HG02759 (cell line): ENCODE results near the gene HYKK.
"Not testable (repeated sequence)": the region's sequence is repeated elsewhere in the genome, so short reads cannot be mapped to it uniquely, and the experiment has no call there.

Source experiments
- ATAC-seq: cut with Tn5 transposase; IDR thresholded peaks from one replicate; pipeline ENCODE4 v1.9.1; 2021; ENCODE audit warnings: mild to moderate bottlenecking, moderate library complexity; ENCODE audit not compliant: unreplicated experiment

The HYKK gene

GRCh38 chr15:78540141-78540870 lies 32.9 kb downstream of the HYKK start, which contains the start of gene PSMA4:
Gene PSMA4 (plus strand): TSS chr15:78540444. CDS start chr15:78541928, 1,484 bp downstream.
- peak; percentile 88 for ATAC-seq

DNA sequence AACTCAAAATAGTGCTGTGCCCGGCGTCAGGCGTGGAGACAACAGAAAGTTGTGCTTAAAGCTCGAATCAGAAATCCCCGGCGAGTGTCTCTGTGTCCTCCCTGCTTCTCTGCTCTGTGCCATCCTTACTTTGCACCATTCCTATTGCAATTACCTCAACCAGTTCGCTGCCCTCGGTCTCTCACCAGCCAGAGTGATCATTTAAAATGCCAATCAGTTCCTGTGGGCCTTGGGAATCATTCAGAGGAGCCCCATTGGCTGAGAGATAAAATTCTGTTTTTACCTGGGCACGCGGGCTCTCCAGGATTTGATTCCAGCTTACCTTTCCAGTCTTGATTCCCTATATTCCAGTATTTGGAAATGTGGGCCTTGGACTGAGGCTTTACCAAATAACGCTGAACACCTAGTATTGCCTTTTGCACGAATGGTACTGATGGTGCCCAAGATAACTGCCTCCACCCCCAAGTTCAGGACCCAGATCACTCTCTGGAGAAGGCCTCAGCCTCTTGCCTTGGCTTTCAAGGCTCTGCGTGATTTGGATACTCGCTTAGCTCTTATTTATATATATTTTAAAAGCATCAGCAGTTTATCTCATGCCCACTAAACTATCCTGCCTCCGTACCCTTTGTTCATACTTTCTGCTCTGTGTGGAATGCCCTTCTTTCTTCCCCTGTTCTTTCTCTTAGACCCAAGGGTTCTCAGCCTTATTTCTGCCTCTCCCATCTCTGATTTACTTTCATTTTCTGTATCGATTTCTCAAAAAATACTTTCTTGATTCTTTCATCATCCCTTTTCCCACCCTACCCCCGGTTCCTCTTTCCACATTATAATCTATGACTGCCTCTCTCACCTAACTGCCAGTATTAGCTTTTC lies 33.7 kb downstream of the HYKK start:
- no peak for ATAC-seq

DNA sequence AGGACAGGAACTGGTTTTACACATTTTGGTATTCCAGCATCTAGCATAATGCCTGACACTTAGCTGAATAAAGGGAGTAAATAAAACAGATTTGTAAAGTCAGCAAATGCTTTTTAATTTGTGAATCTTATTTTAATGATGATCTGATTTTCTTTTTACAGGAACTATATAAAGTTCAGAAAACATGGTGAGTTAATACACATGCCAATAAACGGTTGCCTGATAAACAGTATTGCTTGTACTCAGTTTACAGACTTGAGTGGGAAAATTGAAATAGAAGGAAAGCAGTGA lies 34.3 kb downstream of the HYKK start:
- ATAC-seq = no peak

GRCh38 chr15:78542647-78543046 lies 35.3 kb downstream of the HYKK start:
- no peak for ATAC-seq

- no peak for ATAC-seq
Observed at GRCh38 chr15:78550194-78550593, 42.8 kb downstream of the HYKK start.

- ATAC-seq = no peak
Observed at GRCh38 chr15:78550815-78551214, 43.4 kb downstream of the HYKK start.

- ATAC-seq = no peak
Observed at GRCh38 chr15:78551902-78552301, 44.5 kb downstream of the HYKK start.

GRCh38 chr15:78552597-78552996 lies 45.2 kb downstream of the HYKK start:
- ATAC-seq = no peak

DNA sequence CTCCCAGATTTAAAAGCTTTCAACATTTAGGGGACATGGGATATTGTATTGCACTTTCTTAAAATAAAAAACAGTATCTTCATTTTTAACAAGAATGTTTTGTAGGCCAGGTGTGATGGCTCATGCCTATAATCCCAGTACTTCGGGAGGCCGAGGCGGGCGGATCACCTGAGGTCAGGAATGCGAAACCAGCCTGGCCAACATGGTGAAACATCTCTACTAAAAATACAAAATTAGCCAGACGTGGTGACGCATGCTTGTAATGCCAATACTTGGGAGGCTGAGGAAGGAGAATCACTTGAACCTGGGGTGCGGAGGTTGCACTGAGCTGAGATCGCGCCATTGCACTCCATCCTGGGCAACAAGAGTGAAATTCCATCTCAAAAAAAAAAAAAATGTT lies 52.8 kb downstream of the HYKK start:
- not testable (repeated sequence) for ATAC-seq

DNA sequence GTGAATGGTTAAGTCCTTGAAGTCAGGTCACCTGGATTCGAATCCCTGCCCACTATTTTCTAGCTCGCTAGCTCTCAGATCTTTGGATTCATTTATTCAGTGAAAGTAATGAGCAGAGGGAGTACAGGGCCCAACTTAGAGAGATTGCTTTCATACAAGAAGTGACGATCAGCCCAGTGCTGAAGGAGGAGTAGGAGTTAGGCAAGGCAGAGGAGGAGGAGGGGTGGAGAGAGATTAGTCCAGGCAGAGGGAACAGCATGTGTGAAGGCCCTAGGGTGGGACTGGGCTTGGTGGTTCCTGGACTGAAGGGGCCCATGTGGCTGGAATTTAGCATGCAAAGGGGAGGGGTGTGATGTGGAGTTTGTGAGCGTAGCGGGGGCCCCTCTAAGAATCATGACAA lies 54.1 kb downstream of the HYKK start:
- no peak for ATAC-seq

- no peak for ATAC-seq
Observed at GRCh38 chr15:78563092-78563491, 55.7 kb downstream of the HYKK start.

DNA sequence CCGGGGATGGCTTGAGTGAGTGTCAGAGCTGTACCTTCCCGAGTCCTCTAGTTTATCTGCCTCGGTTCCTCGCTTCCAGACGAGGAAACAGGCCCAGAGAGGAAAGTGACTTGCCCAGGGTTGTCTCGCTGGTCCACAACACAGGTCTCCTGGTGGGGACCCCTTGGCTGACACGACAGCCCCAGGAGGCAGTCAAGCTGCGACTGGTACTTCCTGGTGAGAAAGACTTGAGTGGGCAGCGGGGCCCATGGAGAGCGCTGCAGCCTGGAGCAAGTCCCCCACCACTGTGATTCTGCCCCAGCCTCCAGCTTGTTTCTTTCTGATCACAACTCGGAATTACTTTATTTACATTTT lies 57.3 kb downstream of the HYKK start:
- peak; percentile 14 for ATAC-seq

- peak; percentile 91 for ATAC-seq
Observed at GRCh38 chr15:78565097-78565950, 57.9 kb downstream of the HYKK start, which contains the start of gene CHRNA5. Gene CHRNA5 (plus strand): TSS chr15:78565520. CDS start chr15:78565720, 200 bp downstream.

DNA sequence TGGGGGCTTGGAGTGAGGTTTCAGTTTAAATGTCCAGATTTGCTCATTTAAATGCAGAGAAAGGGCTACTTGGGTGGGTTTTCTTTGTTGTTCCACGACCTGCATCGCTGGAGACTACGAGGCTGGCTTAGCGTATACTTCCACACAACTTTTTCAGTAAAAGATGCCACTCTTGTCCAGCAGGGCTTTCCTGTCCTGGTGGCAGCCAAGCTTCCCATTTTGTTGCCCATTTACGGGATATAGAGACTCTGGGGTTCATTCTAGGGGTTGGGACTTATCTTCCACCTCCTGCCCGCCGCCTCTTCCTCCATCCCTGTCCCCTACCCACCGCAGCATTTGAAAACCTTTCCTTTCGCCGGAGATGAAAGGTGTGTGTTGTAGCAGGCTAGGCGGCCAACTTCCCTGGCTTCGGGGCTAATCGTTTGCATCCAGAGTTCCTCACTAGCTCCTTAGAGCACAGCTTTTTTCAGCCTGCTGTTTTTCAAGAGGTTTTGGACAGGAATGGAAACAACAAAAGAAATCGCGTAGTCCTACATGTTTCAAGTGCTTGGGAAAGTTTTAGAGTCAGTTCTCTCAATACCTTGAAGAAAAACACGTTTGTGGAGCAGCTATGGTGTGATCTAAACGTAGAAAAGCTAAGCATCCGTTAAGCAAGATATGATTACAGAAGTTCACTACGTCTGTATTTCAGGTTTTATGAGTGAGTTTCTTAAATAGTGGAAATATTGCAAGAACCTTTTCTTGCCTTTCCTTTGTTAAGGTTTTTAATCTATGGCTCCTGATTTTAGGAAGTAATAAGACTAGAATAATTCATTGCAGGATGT lies 58.8 kb downstream of the HYKK start:
- peak; percentile 23 for ATAC-seq

- ATAC-seq = no peak
Observed at GRCh38 chr15:78567531-78567930, 60.2 kb downstream of the HYKK start.

GRCh38 chr15:78570710-78571109 lies 63.3 kb downstream of the HYKK start:
- no peak for ATAC-seq

- no peak for ATAC-seq
Observed at GRCh38 chr15:78571382-78571781, 64.0 kb downstream of the HYKK start.

DNA sequence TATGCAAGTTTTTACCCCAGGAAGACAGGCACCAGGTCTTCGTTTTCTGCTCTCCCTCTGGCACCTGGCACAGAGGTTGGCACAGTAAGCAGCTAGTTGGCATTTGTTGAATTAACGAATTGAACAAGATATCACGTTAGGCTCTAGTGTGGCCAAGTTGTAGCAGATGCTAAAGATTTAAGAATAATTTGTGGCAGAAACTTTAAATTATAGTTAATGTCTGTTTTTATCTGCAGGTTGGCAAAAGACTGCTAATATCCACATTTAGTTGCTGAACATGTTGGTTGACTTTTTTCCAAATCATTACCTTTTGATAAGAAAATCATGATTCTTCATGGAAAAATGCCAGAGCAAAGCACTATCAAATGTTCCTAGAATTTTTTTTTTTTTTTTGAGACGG lies 66.0 kb downstream of the HYKK start:
- ATAC-seq = no peak

GRCh38 chr15:78574944-78575343 lies 67.6 kb downstream of the HYKK start:
- ATAC-seq = no peak
